KMS-11 (cell line): Measurements from ENCODE around the gene STK38.

Experiments used
- H2AFZ ChIP-seq: fragments of 200-600 bp; sonication (generic); 2 replicates; pipeline ENCODE4 v1.6.1; 2016; ENCODE audit warnings: antibody characterized with exemption, mixed run types, low read depth
- H3K27ac ChIP-seq: fragments of 200-600 bp; sonication (generic); 2 replicates; pipeline ENCODE4 v1.6.1; 2016; ENCODE audit warnings: mild to moderate bottlenecking, mixed run types
- H3K27me3 ChIP-seq: fragments of 200-600 bp; sonication (generic); 2 replicates; pipeline ENCODE4 v1.6.1; 2017; ENCODE audit warnings: mild to moderate bottlenecking, low read depth, mixed run types, moderate library complexity; ENCODE audit not compliant: insufficient read depth
- H3K36me3 ChIP-seq: fragments of 200-600 bp; sonication (generic); 2 replicates; pipeline ENCODE4 v1.6.1; 2017; ENCODE audit warnings: mild to moderate bottlenecking, mixed run types; ENCODE audit not compliant: insufficient read depth
- H3K4me1 ChIP-seq: fragments of 200-600 bp; sonication (generic); 2 replicates; pipeline ENCODE4 v1.6.1; 2016; ENCODE audit warnings: mild to moderate bottlenecking, low read depth, mixed run types; ENCODE audit not compliant: poor library complexity, severe bottlenecking
- H3K4me2 ChIP-seq: fragments of 200-600 bp; sonication (generic); 2 replicates; pipeline ENCODE4 v1.7.0; 2016; ENCODE audit warnings: mild to moderate bottlenecking, mixed run types
- H3K4me3 ChIP-seq: fragments of 200-600 bp; sonication (generic); IDR thresholded peaks from 2 replicates; pipeline ENCODE4 v1.6.1; 2017; ENCODE audit warnings: low read depth, low read length, mixed read lengths; ENCODE audit not compliant: insufficient read depth
- H3K79me2 ChIP-seq: fragments of 200-600 bp; sonication (generic); 2 replicates; pipeline ENCODE4 v1.6.1; 2016; ENCODE audit warnings: low read depth, mixed run types; ENCODE audit not compliant: insufficient read depth
- H3K9ac ChIP-seq: fragments of 200-600 bp; sonication (generic); 2 replicates; pipeline ENCODE4 v1.6.1; 2016; ENCODE audit warnings: mild to moderate bottlenecking, mixed run types
- H4K20me1 ChIP-seq: fragments of 200-600 bp; sonication (generic); 2 replicates; pipeline ENCODE4 v1.6.1; 2016; ENCODE audit warnings: mild to moderate bottlenecking, mixed run types; ENCODE audit not compliant: insufficient read depth
- CTCF ChIP-seq: fragments of 200-600 bp; sonication (generic); conservative IDR thresholded peaks from 2 replicates; pipeline ENCODE4 v1.6.1; 2017; ENCODE audit warnings: low read depth, mild to moderate bottlenecking, antibody characterized with exemption, low read length, moderate library complexity, mixed read lengths

Gene STK38

DNA sequence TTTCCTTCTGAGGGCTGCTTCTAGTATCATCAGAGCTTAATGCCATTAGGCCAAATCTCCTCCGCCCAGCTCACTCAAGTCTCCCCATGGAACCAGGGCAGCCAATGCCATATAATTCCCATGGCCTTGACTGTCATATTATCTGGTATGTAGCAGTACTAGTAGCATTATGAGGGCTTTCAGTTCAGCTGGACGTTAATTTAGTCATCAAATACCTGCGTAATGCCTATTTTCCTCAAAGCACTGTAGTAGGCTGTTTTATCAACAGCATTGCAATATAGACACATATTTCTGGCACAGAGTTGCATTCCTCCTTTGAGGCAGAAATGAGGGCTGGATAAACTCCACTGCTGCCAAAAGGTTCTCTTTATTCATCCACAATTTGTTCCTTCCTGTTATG lies 102.8 kb downstream of the STK38 start:
- peak overlapping the region; percentile 94; the same call in 1 of the 2 replicates for H3K9ac ChIP-seq
- no peak overlapping the region for H3K4me3 ChIP-seq
- H4K20me1 ChIP-seq, result 0 out of 2 replicates have a peak, but pooled peaks cover 6% of the 10 kb centered on the region

More for the DNA sequence above, 102.8 kb downstream of the STK38 start:
- Histone ChIP-seq H3K79me2 (peaks cover 71% of the 10 kb centered on the region), H3K4me2 (peak overlapping the region; percentile 93), H3K4me1 (peaks cover 35% of the 10 kb centered on the region), H2AFZ (no peak overlapping the region), H3K27me3 (no peaks in the 10 kb centered on the region), H3K27ac (peak overlapping the region; percentile 89; the same call in 1 of the 2 replicates), H3K36me3 (no peaks in the 10 kb centered on the region; the same call in 1 of the 2 replicates)
- TF ChIP-seq CTCF, result no peak
